CD4-positive, alpha-beta memory T cell (primary cell): ENCODE data around the gene RCHY1. TPM values are rescaled to one million over a fixed set of nuclear protein-coding genes. Genes with fewer than 3 reads are reported as not detected.

Experiments
- CTCF ChIA-PET: fragments of 350-600 bp; sonication (Branson Sonifier 250); formaldehyde crosslinking; loops from one replicate; lab custom pipeline; 2021; ENCODE audit warnings: inconsistent platforms; ENCODE audit not compliant: partially characterized antibody; lab: Charles Lee
- POLR2A ChIA-PET: fragments of 350-600 bp; sonication (Branson Sonifier 250); formaldehyde crosslinking; loops from one replicate; lab custom pipeline; 2021; ENCODE audit not compliant: partially characterized antibody; lab: Charles Lee
- DNase-seq, 5 donors: peaks; one replicate each; pipeline versions ENCODE4 v3.0.0 to v3.0.0-alpha.2; 2020 to 2022; ENCODE audit warnings: mixed read lengths in 1 of 5
- H3K27ac ChIP-seq: one replicate; pipeline ENCODE4 v1.7.0; 2013; ENCODE audit warnings: low read depth, low read length
- H3K27me3 ChIP-seq: 2 replicates; pipeline ENCODE4 v1.7.0; 2013; ENCODE audit warnings: mild to moderate bottlenecking, low read length, moderate library complexity; ENCODE audit not compliant: insufficient read depth
- H3K36me3 ChIP-seq: 2 replicates; pipeline ENCODE4 v1.7.0; 2013; ENCODE audit warnings: mild to moderate bottlenecking, low read length, moderate library complexity; ENCODE audit not compliant: insufficient read depth
- H3K4me1 ChIP-seq: 2 replicates; pipeline ENCODE4 v1.7.0; 2013; ENCODE audit warnings: mild to moderate bottlenecking, low read length, moderate library complexity; ENCODE audit not compliant: insufficient read depth
- H3K4me3 ChIP-seq, 2 donors: one replicate each; pipeline ENCODE4 v1.7.0; 2013; ENCODE audit warnings: low read length in 2 of 2, mild to moderate bottlenecking in 1 of 2
- H3K9me3 ChIP-seq, 2 donors: one replicate each; pipeline ENCODE4 v1.7.0; 2013; ENCODE audit warnings: low read length in 2 of 2, control low read depth in 1 of 2; ENCODE audit not compliant: control insufficient read depth in 1 of 2
- H3K27ac Mint-ChIP-seq, 7 donors: one replicate each; pipeline ENCODE4 v1.8.0; 2020 to 2021; ENCODE audit warnings: mixed read lengths in 7 of 7, mild to moderate bottlenecking in 6 of 7, inconsistent platforms in 3 of 7, moderate library complexity in 3 of 7
- H3K27me3 Mint-ChIP-seq, 2 donors: one replicate each; pipeline ENCODE4 v1.8.0; 2020 to 2021; ENCODE audit warnings: mixed read lengths in 2 of 2
- H3K36me3 Mint-ChIP-seq, 2 donors: one replicate each; pipeline ENCODE4 v1.8.0; 2020 to 2021; ENCODE audit warnings: mixed read lengths in 2 of 2, inconsistent platforms in 1 of 2, mild to moderate bottlenecking in 1 of 2
- H3K4me1 Mint-ChIP-seq, 4 donors: one replicate each; pipeline ENCODE4 v1.8.0; 2020 to 2021; ENCODE audit warnings: mixed read lengths in 4 of 4, mild to moderate bottlenecking in 1 of 4
- H3K4me3 Mint-ChIP-seq, 8 donors: one replicate each; pipeline ENCODE4 v1.8.0; 2020 to 2021; ENCODE audit warnings: mixed read lengths in 8 of 8, mild to moderate bottlenecking in 7 of 8, moderate library complexity in 6 of 8, inconsistent platforms in 3 of 8
- H3K9me3 Mint-ChIP-seq, 8 donors: one replicate each; pipeline ENCODE4 v1.8.0; 2020 to 2021; ENCODE audit warnings: mixed read lengths in 8 of 8, mild to moderate bottlenecking in 5 of 8, inconsistent platforms in 3 of 8, moderate library complexity in 1 of 8
- intact Hi-C: fragments of 100-400 bp; cut with micrococcal nuclease; formaldehyde crosslinking; loops from one replicate; pipeline ENCODE4 v1.15.1; 2023
- polyA plus RNA-seq, 2 donors: library from polyadenylated mRNA; unstranded; fragments of 300-500 nt; fragmentation: Illumina TruSeq; gene quantifications; one replicate each; pipeline ENCODE4 v1.2.3, GENCODE V29; 2021
- total RNA-seq, 2 experiments: library from RNA; stranded (reverse); gene quantifications; one replicate each; pipeline ENCODE4 v1.2.3, GENCODE V29; 2021

RCHY1 gene
- total RNA-seq (10 to 100 TPM; 36.6 to 40.9 TPM), polyA plus RNA-seq (10 to 100 TPM; 26.4 to 40.7 TPM)

DNA sequence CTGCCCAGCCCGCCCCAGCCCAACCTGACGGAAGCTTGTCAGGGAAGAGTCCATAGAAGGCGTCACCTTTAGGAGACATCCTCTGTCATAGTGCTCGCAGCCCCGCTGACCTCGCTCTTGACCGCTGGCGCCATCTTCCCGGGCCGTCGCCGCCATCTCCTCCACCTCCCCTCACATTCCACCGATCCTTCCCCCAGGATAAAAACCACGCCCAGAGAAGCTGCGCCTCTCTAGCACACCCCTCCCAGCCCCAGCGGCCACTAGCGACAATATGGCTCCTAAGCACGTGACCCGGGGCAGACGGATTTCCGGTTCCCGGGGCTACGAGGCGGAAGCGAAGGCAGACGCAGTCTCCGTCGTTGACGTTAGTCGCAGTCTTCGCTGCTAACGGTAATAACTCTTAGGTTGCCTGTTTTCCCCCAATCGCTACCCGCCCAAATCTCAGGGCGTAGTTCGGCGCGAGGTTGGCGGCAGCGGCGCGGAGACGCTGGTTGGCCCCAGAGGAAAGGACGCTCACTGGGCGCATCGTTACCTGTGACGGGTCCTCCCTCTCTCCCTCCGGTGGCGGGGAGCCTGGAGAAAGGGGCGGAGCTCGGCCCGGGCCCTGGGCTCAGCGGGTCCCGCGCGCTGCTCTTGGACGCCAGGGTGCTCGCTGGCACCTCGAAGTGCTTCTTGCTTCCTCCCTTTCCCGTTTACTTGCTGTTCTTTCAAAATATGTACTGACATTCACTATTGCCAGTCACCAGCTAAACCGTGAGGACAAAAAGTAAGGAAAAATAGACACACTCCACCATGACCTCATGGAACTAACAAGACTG is at the start of gene RCHY1, which contains the start of gene THAP6:
TSS of gene RCHY1 (minus strand) at position 273 of the 818 bp plus-strand sequence. CDS start at position 156, 117 bp downstream.
TSS of gene THAP6 (plus strand) at position 343 of the 818 bp plus-strand sequence. CDS start 980 bp downstream, outside the sequence.
- Mint-ChIP-seq H3K4me1 (peaks cover 35 to 51% (median 38%) of the 10 kb centered on the region in 4 donors), H3K27ac (peak within 1 kb of the TSS in 3 of 7 donors; percentile 99 to 100 (median 100)), H3K4me3 (no peak within 1 kb of the TSS), H3K36me3 (peaks cover 20 to 37% of the 10 kb centered on the region in 2 donors), H3K27me3 (no peaks in the 10 kb centered on the region), H3K9me3 (no peaks in the 10 kb centered on the region)
- intact Hi-C loops: loop anchor here (1.0 to 10.0 kb wide), 11 partner anchors 120 to 1642 kb away; partner anchors contain the start of genes CCNG2, CCNI, CDKL2 and G3BP2
- peaks cover 18% of the 10 kb centered on the region for H3K36me3 ChIP-seq
- no peaks in the 10 kb centered on the region for H3K27me3 ChIP-seq
- ChIA-PET POLR2A (interaction anchor here (0.6 to 4.9 kb wide), 21 partner anchors 9 to 1644 kb away, joined by 3 to 41 read pairs (median 4); partner anchors contain the start of genes CDKL2, G3BP2, NAAA and NUP54), CTCF (interaction anchor here (1.8 to 3.2 kb wide), 2 partner anchors 9 to 210 kb away, joined by 5 to 13 read pairs; partner anchors contain the start of gene USO1)
- H3K4me1 ChIP-seq: peaks cover 74% of the 10 kb centered on the region
- peak within 1 kb of the TSS; percentile 68 to 99 for H3K4me3 ChIP-seq
- no peaks in the 10 kb centered on the region for H3K9me3 ChIP-seq
- peak; percentile 92 to 96 (median 94) for DNase-seq
- H3K27ac ChIP-seq: peak within 1 kb of the TSS; percentile 97

DNA sequence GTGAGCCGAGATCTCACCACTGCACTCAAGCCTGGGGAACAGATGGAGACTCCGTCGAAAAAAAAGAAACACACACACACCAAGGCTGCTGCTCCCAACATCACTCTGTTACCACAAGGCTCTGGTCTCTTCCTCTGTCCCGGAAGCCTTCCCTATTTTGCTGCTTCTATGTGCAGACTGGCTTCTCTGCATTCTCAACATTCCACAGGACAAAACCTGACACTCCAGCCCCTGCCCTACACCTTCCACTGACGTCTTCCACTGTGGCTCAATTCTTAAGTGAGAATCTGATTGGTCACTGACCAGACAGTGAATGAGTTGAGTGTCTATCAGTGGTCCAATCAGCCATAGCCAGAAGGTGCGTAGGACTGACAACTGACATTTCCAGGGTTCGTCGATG is 47.6 kb upstream of the RCHY1 start:
- Histone ChIP-seq H3K27me3 (no peaks in the 10 kb centered on the region), H3K36me3 (no peaks in the 10 kb centered on the region), H3K4me3 (no peak overlapping the region), H3K27ac (no peak overlapping the region), H3K4me1 (no peaks in the 10 kb centered on the region), H3K9me3 (no peaks in the 10 kb centered on the region)
- no peak for DNase-seq
- peaks cover 0 to 4% (median 0%) of the 10 kb centered on the region in 4 donors for H3K4me1 Mint-ChIP-seq
- peak overlapping the region in 1 of 7 donors; percentile 1 for H3K27ac Mint-ChIP-seq
- no peaks in the 10 kb centered on the region for H3K36me3 Mint-ChIP-seq
- intact Hi-C loops: no loop called here
- H3K27me3 Mint-ChIP-seq: peaks cover 6 to 15% of the 10 kb centered on the region in 2 donors
- H3K4me3 Mint-ChIP-seq: no peak overlapping the region
- ChIA-PET POLR2A (no interaction called here), CTCF (interaction anchor here (0.7 kb wide), 1 partner anchor 9 kb away, joined by 3 read pairs; no protein-coding TSS in a partner anchor)
- H3K9me3 Mint-ChIP-seq: no peaks in the 10 kb centered on the region

DNA sequence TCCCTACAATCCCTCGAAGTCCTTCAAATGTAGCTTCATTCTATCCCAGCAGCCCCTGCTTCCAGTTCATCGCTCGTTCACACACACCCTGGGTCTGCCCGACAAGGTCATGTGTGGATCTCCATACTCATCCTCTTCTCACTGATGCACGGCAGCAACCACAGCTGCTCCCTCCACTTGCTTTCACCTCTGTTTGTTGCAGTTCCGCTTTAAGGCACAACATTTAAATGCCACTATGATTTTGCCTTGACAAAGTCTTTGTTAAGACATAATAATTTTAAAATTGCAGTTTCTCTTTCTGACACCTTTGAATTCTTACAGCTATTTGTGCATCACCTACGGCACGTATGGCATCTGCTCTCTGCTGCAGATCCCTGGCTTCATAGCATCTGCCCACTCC is 43.5 kb upstream of the RCHY1 start:
- no peaks in the 10 kb centered on the region for H3K4me1 ChIP-seq
- no peaks in the 10 kb centered on the region for H3K9me3 ChIP-seq
- H3K36me3 Mint-ChIP-seq: no peaks in the 10 kb centered on the region
- H3K27me3 Mint-ChIP-seq: peaks cover 8 to 10% of the 10 kb centered on the region in 2 donors
- H3K4me3 Mint-ChIP-seq: no peak overlapping the region
- no peaks in the 10 kb centered on the region for H3K36me3 ChIP-seq
- no peak overlapping the region for H3K27ac ChIP-seq
- ChIA-PET CTCF (interaction anchor here (0.9 kb wide), 1 partner anchor 20 kb away, joined by 3 read pairs; no protein-coding TSS in a partner anchor), POLR2A (interaction anchor here (0.6 kb wide), 1 partner anchor 260 kb away, joined by 3 read pairs; no protein-coding TSS in a partner anchor)
- no peak overlapping the region for H3K4me3 ChIP-seq
- H3K4me1 Mint-ChIP-seq: peaks cover 0 to 8% (median 4%) of the 10 kb centered on the region in 4 donors
- DNase-seq: no peak
- H3K27me3 ChIP-seq: no peaks in the 10 kb centered on the region
- no peaks in the 10 kb centered on the region for H3K9me3 Mint-ChIP-seq
- H3K27ac Mint-ChIP-seq: peak overlapping the region in 1 of 7 donors; percentile 6
- intact Hi-C loops: no loop called here

DNA sequence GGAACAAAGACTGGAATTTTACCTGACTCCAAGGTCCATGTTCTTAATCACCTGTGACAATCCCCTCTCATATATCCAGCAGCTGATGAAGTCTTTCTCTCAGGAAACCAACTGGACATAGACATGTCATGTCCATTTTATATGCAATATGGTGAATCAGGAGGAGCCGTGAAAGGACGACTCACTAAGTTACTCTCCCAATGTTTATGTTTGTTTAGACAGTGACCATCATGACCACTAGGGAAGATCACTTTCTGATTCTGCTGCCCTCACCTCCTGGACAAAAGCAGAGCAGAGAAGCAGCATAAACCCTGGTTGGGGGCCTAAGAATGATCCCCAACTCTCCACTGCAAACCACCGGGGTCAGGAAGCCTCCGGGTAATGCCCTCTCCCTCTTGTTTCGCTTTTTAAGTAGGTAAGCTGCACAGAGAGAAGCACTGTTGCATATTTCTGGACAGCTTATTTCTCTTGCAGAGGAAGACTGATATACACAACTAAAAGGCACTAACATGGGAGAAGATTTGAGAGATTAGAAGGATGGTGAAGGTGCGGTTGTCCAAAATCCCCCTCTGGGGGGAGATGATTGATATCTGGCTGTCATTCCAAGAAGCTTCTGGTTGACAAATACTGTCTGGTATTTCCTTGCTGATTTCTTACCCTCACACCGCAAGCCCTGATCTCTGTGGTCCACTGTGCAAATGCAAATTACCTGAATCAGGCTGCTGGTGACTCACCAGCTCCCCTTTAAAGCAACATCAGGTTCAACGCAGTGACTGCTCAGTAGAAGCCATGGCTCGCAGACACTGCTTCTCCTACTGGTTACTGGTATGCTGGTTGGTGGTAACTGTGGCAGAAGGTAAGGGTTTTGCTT is 41.3 kb upstream of the RCHY1 start, which contains the start of gene ODAPH:
TSS of gene ODAPH (plus strand) at position 773 of the 871 bp plus-strand sequence. CDS start at position 790, 17 bp downstream.
- H3K27me3 ChIP-seq: no peaks in the 10 kb centered on the region
- Mint-ChIP-seq H3K4me1 (peaks cover 0 to 8% (median 4%) of the 10 kb centered on the region in 4 donors), H3K27ac (peak within 1 kb of the TSS in 2 of 7 donors; percentile 15 to 60), H3K27me3 (peaks cover 5 to 6% of the 10 kb centered on the region in 2 donors), H3K36me3 (no peaks in the 10 kb centered on the region), H3K4me3 (peak within 1 kb of the TSS in 3 of 8 donors; percentile 29 to 74 (median 46)), H3K9me3 (no peaks in the 10 kb centered on the region)
- ChIA-PET CTCF (interaction anchor here (1.5 kb wide), 1 partner anchor 292 kb away, joined by 6 read pairs; no protein-coding TSS in a partner anchor), POLR2A (interaction anchor here (1.9 kb wide), 1 partner anchor 41 kb away, joined by 6 read pairs; the partner anchor contains the start of genes RCHY1 and THAP6)
- intact Hi-C loops: no loop called here
- H3K4me1 ChIP-seq: no peaks in the 10 kb centered on the region
- H3K36me3 ChIP-seq: no peaks in the 10 kb centered on the region
- peak in 3 of 5 donors; percentile 1 to 68 (median 18) for DNase-seq
- H3K27ac ChIP-seq: no peak within 1 kb of the TSS
- no peak within 1 kb of the TSS for H3K4me3 ChIP-seq
- no peaks in the 10 kb centered on the region for H3K9me3 ChIP-seq

DNA sequence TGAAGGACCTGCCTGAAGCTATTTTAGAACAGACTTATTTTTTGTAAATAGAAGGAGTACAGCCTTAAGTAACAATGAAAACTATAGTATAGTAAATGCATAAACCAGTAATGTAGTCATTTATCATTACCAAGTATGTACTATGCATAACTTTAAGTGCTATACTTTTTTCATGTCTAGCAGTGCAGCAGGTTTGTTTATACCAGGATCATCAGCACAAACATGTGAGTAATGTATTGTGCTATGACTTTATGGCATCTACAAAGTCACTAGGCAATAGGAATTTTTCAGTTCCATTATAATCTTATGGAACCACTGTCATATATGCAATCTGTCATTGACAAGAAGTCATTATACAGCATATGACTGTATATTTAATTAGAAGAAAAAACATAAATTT is 38.2 kb upstream of the RCHY1 start:
- H3K4me1 Mint-ChIP-seq: peaks cover 0 to 8% (median 4%) of the 10 kb centered on the region in 4 donors
- H3K4me3 ChIP-seq: no peak overlapping the region
- H3K9me3 Mint-ChIP-seq: no peaks in the 10 kb centered on the region
- ChIA-PET CTCF (no interaction called here), POLR2A (no interaction called here)
- no peak overlapping the region for H3K4me3 Mint-ChIP-seq
- no peaks in the 10 kb centered on the region for H3K4me1 ChIP-seq
- DNase-seq: no peak
- peaks cover 1 to 5% of the 10 kb centered on the region in 2 donors for H3K27me3 Mint-ChIP-seq
- H3K27me3 ChIP-seq: no peaks in the 10 kb centered on the region
- no peaks in the 10 kb centered on the region for H3K36me3 ChIP-seq
- no peaks in the 10 kb centered on the region for H3K9me3 ChIP-seq
- no peak overlapping the region for H3K27ac ChIP-seq
- intact Hi-C loops: no loop called here
- H3K36me3 Mint-ChIP-seq: no peaks in the 10 kb centered on the region
- H3K27ac Mint-ChIP-seq: no peak overlapping the region

DNA sequence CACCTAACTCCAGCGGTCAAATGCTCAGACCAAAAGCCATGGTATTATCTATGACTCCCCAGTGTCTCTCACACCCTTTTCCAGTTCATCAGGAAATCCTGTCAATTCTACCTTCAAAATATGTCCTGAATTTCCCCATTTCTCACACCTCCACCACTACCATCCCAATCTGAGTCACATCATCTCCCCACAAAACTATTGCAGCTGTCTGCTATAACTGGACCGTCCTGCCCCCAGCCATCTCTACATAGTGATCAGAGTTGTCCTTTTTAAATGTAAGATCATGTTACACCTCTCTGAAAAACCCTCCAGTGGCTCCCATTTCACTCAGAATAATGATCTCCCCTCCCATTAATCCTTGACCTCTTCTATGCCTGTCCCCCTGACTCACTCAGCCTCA is 34.8 kb upstream of the RCHY1 start:
- POLR2A ChIA-PET: no interaction called here
- DNase-seq: no peak
- no peak overlapping the region for H3K27ac ChIP-seq
- Mint-ChIP-seq H3K27ac (no peak overlapping the region), H3K27me3 (no peaks in the 10 kb centered on the region), H3K36me3 (peaks cover 4 to 6% of the 10 kb centered on the region in 2 donors), H3K4me3 (no peak overlapping the region), H3K9me3 (no peaks in the 10 kb centered on the region), H3K4me1 (peaks cover 0 to 1% (median 0%) of the 10 kb centered on the region in 4 donors)
- CTCF ChIA-PET: no interaction called here
- intact Hi-C loops: no loop called here
- H3K4me3 ChIP-seq: no peak overlapping the region
- no peaks in the 10 kb centered on the region for H3K4me1 ChIP-seq
- no peaks in the 10 kb centered on the region for H3K27me3 ChIP-seq
- no peaks in the 10 kb centered on the region for H3K9me3 ChIP-seq
- no peaks in the 10 kb centered on the region for H3K36me3 ChIP-seq
